Stimulated activated CD8-positive, alpha-beta memory T cell treated with anti-CD3 and anti-CD28 coated beads, Interleukin-12 subunit alpha, Interleukin-12 subunit beta, amount 100 ng/mL, for 1 hour (primary cell): ENCODE measurements around the gene IL33.

Experiments used
- DNase-seq: peaks from one replicate; pipeline ENCODE4 v3.0.0-alpha.2; 2020; ENCODE audit warnings: low read depth

The IL33 gene

DNA sequence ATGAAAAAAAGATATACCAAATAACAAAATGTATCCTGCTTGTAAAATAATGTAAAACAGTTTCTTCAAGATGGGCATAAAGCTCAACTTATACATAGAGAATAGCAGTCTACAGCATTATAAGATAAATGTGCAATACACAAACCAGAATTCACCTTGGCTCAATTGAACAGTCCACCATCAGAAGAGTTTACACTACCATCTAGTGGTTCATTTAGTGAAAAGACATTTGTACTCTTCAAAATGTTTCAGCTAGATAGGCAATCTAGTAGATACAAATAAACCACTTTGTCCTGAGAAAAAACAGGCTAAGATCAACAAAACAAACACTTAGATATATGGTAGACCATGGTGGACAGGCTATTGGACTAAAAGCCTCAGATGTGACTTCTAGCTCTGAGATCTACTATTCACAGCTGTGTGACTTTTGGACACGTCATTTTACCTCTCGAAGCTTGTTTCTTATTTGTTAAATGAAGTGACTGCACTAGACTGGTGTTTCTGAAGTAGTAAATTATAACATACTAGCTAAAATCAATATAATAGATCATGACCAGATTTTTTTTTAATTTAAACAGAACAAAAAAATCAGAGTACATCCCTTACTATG, 90.5 kb downstream of the IL33 start:
- no peak for DNase-seq
